Activated CD4-positive, alpha-beta T cell treated with anti-CD3 and anti-CD28 coated beads, Interleukin-2, amount 50 U/mL, for 16 hours (primary cell): ENCODE data around the gene SLC12A3.

Experiments
- DNase-seq: peaks from one replicate; pipeline ENCODE4 v3.0.0-alpha.2; 2020

Gene SLC12A3

DNA sequence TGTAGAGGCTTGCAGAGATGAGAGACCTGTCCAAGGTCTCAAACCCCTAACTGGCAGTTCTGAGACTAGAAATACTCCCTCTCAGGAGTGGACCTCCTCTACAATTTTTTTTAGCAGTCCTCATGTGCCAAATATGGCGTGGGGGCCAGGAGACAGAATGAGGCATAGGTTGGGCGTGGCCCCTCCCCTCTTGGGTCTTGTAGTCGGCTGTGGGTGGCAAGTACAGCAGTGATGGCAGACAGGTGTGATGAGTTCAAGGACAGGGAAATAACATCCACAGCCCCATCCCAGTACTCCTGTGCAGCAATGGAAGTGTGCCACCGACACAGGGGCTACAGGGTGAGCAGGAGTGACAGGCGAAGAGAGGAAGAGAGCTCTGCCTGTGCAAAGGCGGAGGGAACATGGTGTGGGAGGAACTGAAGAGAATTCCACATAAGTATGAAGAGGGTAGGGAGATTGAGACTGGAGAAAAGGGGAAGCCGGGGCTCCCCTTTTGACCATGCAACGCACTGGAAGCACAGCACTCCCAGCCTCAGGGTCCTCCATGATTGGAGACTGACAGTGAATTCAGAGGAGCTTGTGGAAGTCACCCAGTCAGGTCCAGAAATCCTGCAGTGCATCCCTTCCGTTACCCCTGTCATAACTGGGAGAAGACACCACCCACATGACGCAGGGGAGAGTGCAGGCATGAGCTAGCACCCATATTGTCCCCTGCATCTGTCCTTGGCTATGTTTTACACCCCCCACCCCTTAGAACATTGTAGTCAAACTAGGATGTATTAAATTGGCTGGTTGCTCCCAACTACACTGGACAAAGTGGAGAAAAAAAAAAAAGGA, 82.0 kb downstream of the SLC12A3 start:
- DNase-seq, result no peak

DNA sequence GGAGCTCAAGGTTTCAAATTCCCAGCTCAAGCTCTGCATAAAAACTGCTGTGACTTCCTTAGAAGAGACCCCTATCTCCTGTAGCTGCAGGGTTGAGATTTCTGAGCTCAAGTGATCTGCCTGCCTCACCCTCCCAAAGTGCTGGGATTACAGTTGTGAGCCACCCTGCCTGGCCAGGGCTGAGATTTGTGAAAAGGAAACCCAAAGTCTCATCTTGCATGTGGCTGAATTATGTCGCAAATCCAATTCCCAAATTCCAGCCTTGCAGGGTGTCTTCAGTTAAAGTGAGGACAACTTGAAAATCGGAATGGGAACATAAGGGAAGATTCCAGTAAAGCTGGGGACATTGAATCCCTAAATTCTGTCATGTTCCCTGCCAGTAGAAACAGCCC, 82.6 kb downstream of the SLC12A3 start:
- no peak for DNase-seq

DNA sequence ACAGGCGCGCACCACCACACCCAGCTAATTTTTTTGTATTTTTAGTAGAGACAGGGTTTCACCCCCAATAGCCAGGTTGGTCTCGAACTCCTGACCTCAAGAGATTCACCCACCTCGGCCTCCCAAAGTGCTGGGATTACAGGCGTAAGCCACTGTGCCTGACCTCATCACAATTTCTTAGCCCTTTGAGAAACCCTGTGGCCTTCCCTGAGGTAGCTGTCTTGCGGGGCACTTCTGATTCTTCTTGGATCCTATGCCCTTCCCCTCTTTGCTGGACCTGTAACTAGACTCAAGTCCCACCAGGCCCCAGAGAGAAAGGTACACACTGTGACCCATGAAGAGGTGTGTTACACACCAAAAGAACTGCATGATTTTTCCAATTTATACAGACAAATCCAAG, 83.2 kb downstream of the SLC12A3 start:
- DNase-seq, result no peak

DNA sequence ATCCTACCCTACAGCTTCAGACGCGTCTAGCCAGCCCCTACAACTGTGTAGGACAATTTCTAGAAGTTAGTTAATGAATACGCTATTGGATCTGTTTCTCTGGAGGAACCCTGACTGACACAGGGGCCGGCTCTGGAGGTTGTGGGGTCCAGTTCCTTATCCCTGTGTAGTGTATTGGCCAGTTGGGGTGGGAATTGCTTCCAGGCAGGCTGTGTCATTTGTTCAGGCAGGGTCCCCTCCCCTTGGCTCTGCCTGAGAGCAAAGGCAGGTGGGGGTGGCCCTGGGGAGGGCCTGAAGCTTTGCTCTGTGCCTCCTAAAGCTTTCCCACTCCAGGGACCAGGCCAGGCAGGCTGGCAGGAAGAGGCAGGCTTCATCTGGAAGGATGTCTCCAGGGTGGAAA, 85.0 kb downstream of the SLC12A3 start:
- DNase-seq, result no peak

- DNase-seq, result no peak
Measured at GRCh38 chr16:56950455-56950854, 85.4 kb downstream of the SLC12A3 start.

- peak; percentile 70 for DNase-seq
Measured at GRCh38 chr16:56950881-56951771, 86.1 kb downstream of the SLC12A3 start.

DNA sequence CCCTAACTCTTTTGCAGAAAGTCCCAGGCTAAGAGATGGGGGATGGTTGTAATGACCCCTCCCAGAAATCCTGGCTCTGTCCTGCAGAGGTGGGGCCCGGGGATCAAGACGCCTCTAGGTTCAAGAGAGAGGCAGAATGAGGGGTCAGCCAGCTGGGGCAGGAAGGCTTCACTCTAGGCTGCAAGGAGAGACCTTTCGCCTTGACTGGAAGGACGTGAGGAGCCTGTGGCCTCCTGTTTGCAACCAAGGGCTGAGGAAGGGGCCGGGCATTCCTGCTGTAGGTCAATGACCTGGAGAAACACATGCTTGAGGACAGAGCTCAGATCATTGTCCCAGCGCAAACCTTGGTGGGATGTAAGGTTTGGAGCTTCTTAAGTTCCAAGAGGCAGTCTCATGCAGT, 88.0 kb downstream of the SLC12A3 start:
- DNase-seq, result no peak

DNA sequence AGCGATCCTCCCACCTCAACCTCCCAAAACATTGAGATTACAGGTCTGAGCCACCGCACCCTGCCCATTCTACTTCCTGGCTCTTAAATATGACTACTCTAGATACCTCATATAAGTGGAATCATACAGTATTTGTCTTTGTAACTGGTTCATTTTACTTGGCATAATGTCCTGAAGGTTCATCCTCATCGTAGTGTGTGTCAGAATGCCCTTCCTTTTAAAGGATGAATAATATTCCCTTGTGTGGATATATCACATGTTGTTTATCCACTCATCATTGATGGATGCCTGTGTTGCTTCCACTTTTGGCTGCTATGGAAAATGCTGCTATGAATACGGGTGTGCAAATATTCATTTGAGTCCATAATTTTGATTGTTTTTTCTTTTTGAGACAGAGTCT, 91.1 kb downstream of the SLC12A3 start:
- no peak for DNase-seq

DNA sequence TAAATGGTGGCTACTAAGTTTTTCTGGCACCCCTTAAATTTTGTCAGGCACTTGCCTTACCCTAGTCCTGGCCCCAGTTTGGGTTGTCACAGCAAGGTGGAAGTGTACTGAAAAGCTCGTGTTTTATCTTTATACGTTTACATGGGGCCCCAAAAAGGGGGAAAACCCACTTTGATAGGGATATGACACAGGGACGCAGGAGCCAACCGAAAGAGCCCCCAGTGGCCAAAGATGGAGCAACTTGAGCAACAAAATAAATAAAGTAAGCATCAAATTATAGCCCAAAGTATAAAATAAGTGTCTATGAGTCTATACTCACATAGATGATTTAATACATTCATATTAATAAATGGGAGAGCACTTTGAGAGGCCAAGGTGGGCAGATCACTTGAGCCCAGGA, 91.7 kb downstream of the SLC12A3 start:
- DNase-seq, result no peak

DNA sequence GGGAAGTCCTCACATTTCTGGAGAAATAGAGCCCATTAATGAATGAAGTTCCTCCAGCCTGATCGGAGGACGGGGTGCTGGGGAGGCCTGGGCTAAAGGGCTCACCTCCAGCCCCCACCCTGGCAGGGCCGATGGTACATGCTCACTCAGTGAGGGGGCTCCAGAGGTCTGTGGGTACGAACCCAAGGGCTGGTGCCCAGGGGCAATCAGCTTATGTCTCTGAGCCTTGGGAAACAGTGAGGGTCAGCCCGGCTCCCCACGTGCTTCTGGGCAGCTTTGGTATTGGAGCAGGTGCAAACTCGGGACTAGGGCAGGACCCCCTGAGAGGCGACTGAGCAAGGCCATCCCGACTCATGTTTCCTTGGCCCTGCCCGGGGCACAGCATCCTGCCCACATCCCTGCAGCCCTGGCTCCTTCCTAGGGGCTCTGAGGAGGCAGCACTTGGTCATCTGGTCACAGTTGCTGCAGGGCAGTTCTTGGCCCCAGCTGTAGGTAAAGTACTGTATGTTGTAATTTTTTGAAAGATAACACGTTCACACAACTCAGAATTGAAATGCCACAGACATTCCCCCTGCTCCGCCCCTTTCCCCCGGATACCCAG, 95.8 kb downstream of the SLC12A3 start:
- no peak for DNase-seq

GRCh38 chr16:56961386-56961785, 96.4 kb downstream of the SLC12A3 start:
- no peak for DNase-seq

DNA sequence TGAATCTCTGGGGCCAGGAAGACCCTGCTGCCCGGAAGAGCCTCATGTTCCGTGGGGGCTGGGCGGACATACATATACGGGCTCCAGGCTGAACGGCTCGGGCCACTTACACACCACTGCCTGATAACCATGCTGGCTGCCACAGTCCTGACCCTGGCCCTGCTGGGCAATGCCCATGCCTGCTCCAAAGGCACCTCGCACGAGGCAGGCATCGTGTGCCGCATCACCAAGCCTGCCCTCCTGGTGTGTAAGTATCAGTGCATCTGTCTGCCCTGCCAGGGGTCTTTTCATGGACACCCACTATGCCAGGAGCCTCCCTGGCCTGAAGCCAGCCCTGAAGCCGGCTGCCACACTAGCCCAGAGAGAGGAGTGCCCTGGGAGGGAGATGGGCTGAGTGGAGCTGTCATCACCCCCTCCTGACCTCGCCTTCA, 96.9 kb downstream of the SLC12A3 start, which contains the start of gene CETP:
Gene CETP (plus strand): TSS at position 100 of the 431 bp plus-strand sequence. CDS start 30 bp downstream, at position 130.
- DNase-seq, result no peak

DNA sequence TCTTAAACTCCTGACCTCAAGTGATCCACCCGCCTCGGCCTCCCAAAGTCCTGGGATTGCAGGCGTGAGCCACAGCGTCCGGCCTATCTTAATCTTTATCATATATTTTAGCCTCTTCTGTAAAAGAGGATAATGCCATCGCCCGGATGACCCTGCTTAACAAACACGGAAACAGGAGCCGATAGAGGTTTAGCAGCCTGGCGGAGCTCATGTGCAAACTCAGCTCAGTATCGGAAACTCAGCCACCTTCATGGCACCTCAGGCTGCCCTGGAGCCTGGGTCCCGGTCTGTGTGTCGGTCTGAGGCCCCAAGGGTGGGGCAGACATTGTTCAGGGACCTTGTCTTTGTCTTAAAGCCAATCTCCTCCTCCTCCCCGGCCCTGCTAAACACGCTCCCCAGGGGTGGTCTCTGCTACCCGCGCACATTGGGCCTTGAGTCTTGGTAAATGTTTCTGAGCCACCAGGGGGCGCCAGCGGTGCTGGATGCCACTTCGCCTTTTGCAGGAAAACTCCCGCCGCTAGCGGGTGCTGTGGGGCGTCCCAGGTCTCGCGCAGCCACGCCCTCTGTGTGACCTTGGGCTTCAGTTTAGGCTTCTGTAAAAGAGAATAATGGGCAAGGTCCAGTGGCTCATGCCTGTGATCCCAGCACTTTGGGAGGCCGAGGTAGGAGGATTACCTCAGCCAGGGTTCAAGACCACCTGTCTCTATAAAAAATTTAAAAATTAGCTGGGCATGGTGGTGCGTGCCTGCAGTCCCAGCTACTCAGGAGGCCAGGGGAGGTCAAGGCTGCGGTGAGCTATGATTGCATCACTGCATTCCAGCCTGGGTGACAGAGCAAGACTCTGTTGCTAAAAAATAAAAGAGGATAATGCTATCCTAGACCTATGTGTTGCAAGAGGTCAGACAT, 99.5 kb downstream of the SLC12A3 start:
- DNase-seq, result peak; percentile 94
